ENCODE measurements around the gene GNS. TPM values are rescaled to one million over a fixed set of nuclear protein-coding genes. Genes with fewer than 3 reads are reported as not detected.
A peak's percentile ranks its signal among the peaks of the same experiment; 100 is the strongest.

Gene GNS
- total and polyA plus RNA-seq, 7 experiments from 2014 or later, result 24.4 to 62.8 (median 36.0) TPM

- ChIA-PET POLR2A (interaction anchor here (0.6 kb wide), 1 partner anchor 175 kb away, joined by 3 read pairs; no protein-coding TSS in a partner anchor), CTCF (no interaction called here)
- no peaks in the 10 kb centered on the region for H3K9me3 Mint-ChIP-seq
- H3K4me3 ChIP-seq (ENCODE audit: low read length), result no peak overlapping the region
- no peak overlapping the region for H3K27ac ChIP-seq (ENCODE audit: low read depth, low read length)
- intact Hi-C loops (cut with micrococcal nuclease), result no loop called here
- DNase-seq, result no peak
- no peak overlapping the region for H3K27ac Mint-ChIP-seq
- H3K4me1 Mint-ChIP-seq, result peaks cover 6 to 15% (median 11%) of the 10 kb centered on the region in 7 donors
- H3K9me3 ChIP-seq (ENCODE audit: control insufficient read depth in 2 of 3, low read length in 3 of 3), result no peaks in the 10 kb centered on the region
- peak; percentile 64 for ATAC-seq
- peaks cover 4 to 65% (median 38%) of the 10 kb centered on the region in 5 donors for H3K36me3 Mint-ChIP-seq
- H3K36me3 ChIP-seq (ENCODE audit: control insufficient read depth in 2 of 3, insufficient read depth in 3 of 3, low read length in 3 of 3), result peaks cover 0 to 31% (median 0%) of the 10 kb centered on the region in 3 experiments
- H3K4me3 Mint-ChIP-seq, result no peak overlapping the region
- H3K27me3 Mint-ChIP-seq, result no peaks in the 10 kb centered on the region
- H3K27me3 ChIP-seq (ENCODE audit: control insufficient read depth in 2 of 2, insufficient read depth in 2 of 2, low read length in 2 of 2), result no peaks in the 10 kb centered on the region
- H3K4me1 ChIP-seq (ENCODE audit: control insufficient read depth in 2 of 2, insufficient read depth in 2 of 2, low read length in 2 of 2), result no peaks in the 10 kb centered on the region
These were observed 9.6 kb downstream of the GNS start for GRCh38 chr12:64749461-64750200.

GRCh38 chr12:64747695-64748094 lies 11.5 kb downstream of the GNS start:
- H3K36me3 Mint-ChIP-seq, result peaks cover 7 to 76% (median 46%) of the 10 kb centered on the region in 5 donors
- H3K4me1 Mint-ChIP-seq, result peaks cover 0 to 6% (median 0%) of the 10 kb centered on the region in 7 donors
- ChIA-PET CTCF (no interaction called here), POLR2A (interaction anchor here (0.6 kb wide), 3 partner anchors 162 to 180 kb away, joined by 3 to 4 read pairs (median 3); no protein-coding TSS in a partner anchor)
- no peak overlapping the region for H3K4me3 ChIP-seq (ENCODE audit: low read length)
- no peaks in the 10 kb centered on the region for H3K27me3 ChIP-seq (ENCODE audit: control insufficient read depth in 2 of 2, insufficient read depth in 2 of 2, low read length in 2 of 2)
- H3K4me1 ChIP-seq (ENCODE audit: control insufficient read depth in 2 of 2, insufficient read depth in 2 of 2, low read length in 2 of 2), result no peaks in the 10 kb centered on the region
- no peaks in the 10 kb centered on the region for H3K27me3 Mint-ChIP-seq
- no peak overlapping the region for H3K27ac ChIP-seq (ENCODE audit: low read depth, low read length)
- peak overlapping the region in 1 of 9 donors; percentile 43 for H3K27ac Mint-ChIP-seq
- H3K9me3 ChIP-seq (ENCODE audit: control insufficient read depth in 2 of 3, low read length in 3 of 3), result no peaks in the 10 kb centered on the region
- ATAC-seq (no peak), DNase-seq (no peak)
- H3K4me3 Mint-ChIP-seq, result no peak overlapping the region
- H3K36me3 ChIP-seq (ENCODE audit: control insufficient read depth in 2 of 3, insufficient read depth in 3 of 3, low read length in 3 of 3), result peaks cover 9 to 40% (median 13%) of the 10 kb centered on the region in 3 experiments
- intact Hi-C loops (cut with micrococcal nuclease), result no loop called here
- no peaks in the 10 kb centered on the region for H3K9me3 Mint-ChIP-seq

- no peak overlapping the region for H3K27ac ChIP-seq (ENCODE audit: low read depth, low read length)
- Mint-ChIP-seq H3K27ac (peak overlapping the region in 1 of 9 donors; percentile 54), H3K27me3 (no peaks in the 10 kb centered on the region), H3K9me3 (no peaks in the 10 kb centered on the region), H3K4me3 (no peak overlapping the region), H3K36me3 (peaks cover 7 to 77% (median 48%) of the 10 kb centered on the region in 5 donors), H3K4me1 (peaks cover 0 to 6% (median 0%) of the 10 kb centered on the region in 7 donors)
- POLR2A ChIA-PET, result no interaction called here
- no peak for DNase-seq
- H3K27me3 ChIP-seq (ENCODE audit: control insufficient read depth in 2 of 2, insufficient read depth in 2 of 2, low read length in 2 of 2), result no peaks in the 10 kb centered on the region
- H3K4me1 ChIP-seq (ENCODE audit: control insufficient read depth in 2 of 2, insufficient read depth in 2 of 2, low read length in 2 of 2), result no peaks in the 10 kb centered on the region
- intact Hi-C loops (cut with micrococcal nuclease), result no loop called here
- H3K4me3 ChIP-seq (ENCODE audit: low read length), result no peak overlapping the region
- peaks cover 10 to 43% (median 19%) of the 10 kb centered on the region in 3 experiments for H3K36me3 ChIP-seq (ENCODE audit: control insufficient read depth in 2 of 3, insufficient read depth in 3 of 3, low read length in 3 of 3)
- no peaks in the 10 kb centered on the region for H3K9me3 ChIP-seq (ENCODE audit: control insufficient read depth in 2 of 3, low read length in 3 of 3)
- CTCF ChIA-PET, result no interaction called here
- peak; percentile 47 for ATAC-seq
These were observed 12.5 kb downstream of the GNS start for GRCh38 chr12:64746663-64747062.

- Mint-ChIP-seq H3K27ac (no peak overlapping the region), H3K36me3 (peaks cover 7 to 77% (median 46%) of the 10 kb centered on the region in 5 donors), H3K9me3 (no peaks in the 10 kb centered on the region), H3K4me3 (no peak overlapping the region), H3K27me3 (no peaks in the 10 kb centered on the region), H3K4me1 (peaks cover 0 to 6% (median 0%) of the 10 kb centered on the region in 7 donors)
- no peak for ATAC-seq
- no peaks in the 10 kb centered on the region for H3K27me3 ChIP-seq (ENCODE audit: control insufficient read depth in 2 of 2, insufficient read depth in 2 of 2, low read length in 2 of 2)
- peaks cover 10 to 48% (median 19%) of the 10 kb centered on the region in 3 experiments for H3K36me3 ChIP-seq (ENCODE audit: control insufficient read depth in 2 of 3, insufficient read depth in 3 of 3, low read length in 3 of 3)
- no peak for DNase-seq
- no peak overlapping the region for H3K27ac ChIP-seq (ENCODE audit: low read depth, low read length)
- H3K9me3 ChIP-seq (ENCODE audit: control insufficient read depth in 2 of 3, low read length in 3 of 3), result no peaks in the 10 kb centered on the region
- ChIA-PET POLR2A (no interaction called here), CTCF (no interaction called here)
- intact Hi-C loops (cut with micrococcal nuclease), result no loop called here
- no peak overlapping the region for H3K4me3 ChIP-seq (ENCODE audit: low read length)
- no peaks in the 10 kb centered on the region for H3K4me1 ChIP-seq (ENCODE audit: control insufficient read depth in 2 of 2, insufficient read depth in 2 of 2, low read length in 2 of 2)
These were observed 13.2 kb downstream of the GNS start for GRCh38 chr12:64745980-64746379.

- no peaks in the 10 kb centered on the region for H3K27me3 Mint-ChIP-seq
- H3K36me3 Mint-ChIP-seq, result peaks cover 7 to 79% (median 49%) of the 10 kb centered on the region in 5 donors
- Histone ChIP-seq H3K27ac (ENCODE audit: low read depth, low read length) (no peak overlapping the region), H3K9me3 (ENCODE audit: control insufficient read depth in 2 of 3, low read length in 3 of 3) (no peaks in the 10 kb centered on the region), H3K4me1 (ENCODE audit: control insufficient read depth in 2 of 2, insufficient read depth in 2 of 2, low read length in 2 of 2) (no peaks in the 10 kb centered on the region), H3K27me3 (ENCODE audit: control insufficient read depth in 2 of 2, insufficient read depth in 2 of 2, low read length in 2 of 2) (no peaks in the 10 kb centered on the region), H3K4me3 (ENCODE audit: low read length) (no peak overlapping the region), H3K36me3 (ENCODE audit: control insufficient read depth in 2 of 3, insufficient read depth in 3 of 3, low read length in 3 of 3) (peaks cover 10 to 51% (median 19%) of the 10 kb centered on the region in 3 experiments)
- no peak overlapping the region for H3K27ac Mint-ChIP-seq
- POLR2A ChIA-PET, result interaction anchor here (0.7 kb wide), 1 partner anchor 505 kb away, joined by 3 read pairs; no protein-coding TSS in a partner anchor
- intact Hi-C loops (cut with micrococcal nuclease), result no loop called here
- ATAC-seq (no peak), DNase-seq (no peak)
- CTCF ChIA-PET, result no interaction called here
- H3K9me3 Mint-ChIP-seq, result no peaks in the 10 kb centered on the region
- peaks cover 0 to 8% (median 0%) of the 10 kb centered on the region in 7 donors for H3K4me1 Mint-ChIP-seq
- H3K4me3 Mint-ChIP-seq, result no peak overlapping the region
These were observed 13.9 kb downstream of the GNS start for GRCh38 chr12:64745259-64745807.

- CTCF ChIA-PET, result no interaction called here
- no peak overlapping the region for H3K27ac ChIP-seq (ENCODE audit: low read depth, low read length)
- H3K27ac Mint-ChIP-seq, result peak overlapping the region in 1 of 9 donors; percentile 28
These were observed 14.6 kb downstream of the GNS start for GRCh38 chr12:64744422-64745258.

More at GRCh38 chr12:64744422-64745258, 14.6 kb downstream of the GNS start:
- intact Hi-C loops (cut with micrococcal nuclease), result no loop called here
- no peaks in the 10 kb centered on the region for H3K27me3 ChIP-seq (ENCODE audit: control insufficient read depth in 2 of 2, insufficient read depth in 2 of 2, low read length in 2 of 2)
- H3K36me3 ChIP-seq (ENCODE audit: control insufficient read depth in 2 of 3, insufficient read depth in 3 of 3, low read length in 3 of 3), result peaks cover 10 to 56% (median 19%) of the 10 kb centered on the region in 3 experiments
- Mint-ChIP-seq H3K9me3 (no peaks in the 10 kb centered on the region), H3K27me3 (no peaks in the 10 kb centered on the region), H3K36me3 (peaks cover 14 to 84% (median 54%) of the 10 kb centered on the region in 5 donors), H3K4me1 (peaks cover 0 to 8% (median 0%) of the 10 kb centered on the region in 7 donors), H3K4me3 (no peak overlapping the region)
- no peaks in the 10 kb centered on the region for H3K9me3 ChIP-seq (ENCODE audit: control insufficient read depth in 2 of 3, low read length in 3 of 3)
- H3K4me3 ChIP-seq (ENCODE audit: low read length), result no peak overlapping the region
- no peak for DNase-seq
- POLR2A ChIA-PET, result interaction anchor here (0.7 kb wide), 1 partner anchor 504 kb away, joined by 3 read pairs; no protein-coding TSS in a partner anchor
- H3K4me1 ChIP-seq (ENCODE audit: control insufficient read depth in 2 of 2, insufficient read depth in 2 of 2, low read length in 2 of 2), result no peaks in the 10 kb centered on the region
- ATAC-seq, result no peak
